Parathyroid adenoma (tissue), 2 donors: ENCODE results near the gene TSEN15.

Experiments
- H2AFZ ChIP-seq: fragments of 300-600 bp; sonication (generic); one replicate; pipeline ENCODE4 v1.7.0; 2017; ENCODE audit warnings: antibody characterized with exemption, mild to moderate bottlenecking
- H3K27ac ChIP-seq: fragments of 300-600 bp; sonication (generic); one replicate; pipeline ENCODE4 v1.7.0; 2017
- H3K27me3 ChIP-seq: fragments of 300-600 bp; sonication (generic); one replicate; pipeline ENCODE4 v1.7.0; 2017; ENCODE audit warnings: low read length; ENCODE audit not compliant: control insufficient read depth, insufficient read depth
- H3K36me3 ChIP-seq: fragments of 300-600 bp; sonication (generic); one replicate; pipeline ENCODE4 v1.7.0; 2017; ENCODE audit warnings: low read length; ENCODE audit not compliant: control insufficient read depth, insufficient read depth
- H3K4me1 ChIP-seq: fragments of 300-600 bp; sonication (generic); one replicate; pipeline ENCODE4 v1.7.0; 2017; ENCODE audit warnings: control low read depth
- H3K4me2 ChIP-seq: fragments of 300-600 bp; sonication (generic); one replicate; pipeline ENCODE4 v1.7.0; 2017; ENCODE audit warnings: low read length
- H3K4me3 ChIP-seq: fragments of 300-600 bp; sonication (generic); one replicate; pipeline ENCODE4 v1.7.0; 2017; ENCODE audit warnings: low read depth, low read length
- H3K79me2 ChIP-seq: fragments of 300-600 bp; sonication (generic); one replicate; pipeline ENCODE4 v1.7.0; 2017; ENCODE audit warnings: control low read depth
- H3K9ac ChIP-seq: fragments of 300-600 bp; sonication (generic); one replicate; pipeline ENCODE4 v1.7.0; 2017; ENCODE audit warnings: mild to moderate bottlenecking
- H3K9me3 ChIP-seq: fragments of 300-600 bp; sonication (generic); one replicate; pipeline ENCODE4 v1.7.0; 2017; ENCODE audit warnings: low read length; ENCODE audit not compliant: control insufficient read depth
- TF ChIP-seq, protein P1 (sequence below): fragments of 300-600 bp; sonication (generic); IDR thresholded peaks from one replicate; pipeline ENCODE4 v1.7.0; 2017; ENCODE audit warnings: antibody characterized with exemption, mild to moderate bottlenecking
- donor health status: primary hyperparathyroidism.

Gene TSEN15

DNA sequence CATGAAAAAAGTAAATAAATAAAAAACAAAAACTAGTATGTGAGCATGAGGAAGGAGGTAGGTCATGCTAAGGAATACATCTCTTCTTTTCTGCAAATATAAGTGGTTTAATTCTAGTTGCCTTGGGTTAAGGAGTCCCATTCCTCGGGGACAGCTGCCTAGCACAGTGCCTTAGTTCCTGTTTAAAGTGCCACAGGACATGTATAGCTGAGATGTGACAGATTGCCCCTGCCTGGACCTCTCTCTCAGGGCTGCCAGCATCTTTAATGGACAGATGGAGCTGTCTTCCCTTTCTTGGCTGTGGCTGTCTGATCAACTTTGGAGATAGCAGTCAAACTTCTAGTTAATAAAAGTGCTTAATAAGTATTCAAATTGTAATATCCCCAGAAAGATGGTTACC lies 50.0 kb downstream of the TSEN15 start:
- no peak overlapping the region for H3K27ac ChIP-seq
- H2AFZ ChIP-seq = no peak overlapping the region
- H3K9me3 ChIP-seq = peaks cover 3% of the 10 kb centered on the region
- H3K9ac ChIP-seq = no peak overlapping the region
- H3K27me3 ChIP-seq = no peaks in the 10 kb centered on the region
- TF ChIP-seq, protein P1, sequence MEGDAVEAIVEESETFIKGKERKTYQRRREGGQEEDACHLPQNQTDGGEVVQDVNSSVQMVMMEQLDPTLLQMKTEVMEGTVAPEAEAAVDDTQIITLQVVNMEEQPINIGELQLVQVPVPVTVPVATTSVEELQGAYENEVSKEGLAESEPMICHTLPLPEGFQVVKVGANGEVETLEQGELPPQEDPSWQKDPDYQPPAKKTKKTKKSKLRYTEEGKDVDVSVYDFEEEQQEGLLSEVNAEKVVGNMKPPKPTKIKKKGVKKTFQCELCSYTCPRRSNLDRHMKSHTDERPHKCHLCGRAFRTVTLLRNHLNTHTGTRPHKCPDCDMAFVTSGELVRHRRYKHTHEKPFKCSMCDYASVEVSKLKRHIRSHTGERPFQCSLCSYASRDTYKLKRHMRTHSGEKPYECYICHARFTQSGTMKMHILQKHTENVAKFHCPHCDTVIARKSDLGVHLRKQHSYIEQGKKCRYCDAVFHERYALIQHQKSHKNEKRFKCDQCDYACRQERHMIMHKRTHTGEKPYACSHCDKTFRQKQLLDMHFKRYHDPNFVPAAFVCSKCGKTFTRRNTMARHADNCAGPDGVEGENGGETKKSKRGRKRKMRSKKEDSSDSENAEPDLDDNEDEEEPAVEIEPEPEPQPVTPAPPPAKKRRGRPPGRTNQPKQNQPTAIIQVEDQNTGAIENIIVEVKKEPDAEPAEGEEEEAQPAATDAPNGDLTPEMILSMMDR = no peak
- H3K36me3 ChIP-seq = no peaks in the 10 kb centered on the region
- no peak overlapping the region for H3K4me2 ChIP-seq
- H3K4me3 ChIP-seq = no peak overlapping the region
- no peaks in the 10 kb centered on the region for H3K79me2 ChIP-seq
- H3K4me1 ChIP-seq = no peaks in the 10 kb centered on the region

DNA sequence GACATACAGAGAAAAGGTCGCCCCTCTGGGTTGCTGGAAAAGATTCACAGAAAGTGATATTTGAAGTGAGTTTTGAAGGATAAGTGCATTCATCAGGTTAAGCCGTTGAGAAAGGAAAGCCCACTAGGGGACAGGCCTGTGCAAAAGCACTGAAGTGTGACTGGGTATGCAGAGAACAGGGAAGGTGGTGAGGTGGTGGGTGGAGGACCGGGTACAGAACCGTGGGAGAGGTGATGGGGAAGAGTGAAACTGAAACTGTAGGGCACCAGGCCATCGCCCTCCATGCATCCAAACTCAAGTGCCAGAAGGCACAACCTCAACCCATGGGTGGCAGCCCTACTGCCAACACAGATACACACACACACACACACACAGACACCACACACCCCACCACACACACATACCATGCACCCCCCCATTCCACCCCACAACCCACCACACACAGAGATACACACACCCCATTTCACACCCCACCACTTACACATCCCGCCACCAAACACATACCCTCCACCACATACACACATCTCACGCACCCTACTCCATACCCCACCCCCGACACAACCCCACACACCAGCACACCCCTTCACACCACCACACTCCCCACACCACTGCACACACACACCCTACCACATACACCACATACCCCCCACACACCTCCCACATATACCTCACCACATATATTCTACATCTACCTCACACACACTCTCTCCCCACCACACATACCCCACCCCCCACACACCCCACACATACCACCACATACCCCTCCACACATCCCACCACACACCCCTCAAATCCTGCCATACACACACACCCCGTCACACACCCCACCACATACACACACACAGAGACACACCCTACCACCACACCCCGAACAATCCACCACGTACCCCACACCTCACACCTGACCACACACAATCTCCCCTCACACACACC lies 59.0 kb downstream of the TSEN15 start:
- Histone ChIP-seq H3K36me3 (no peaks in the 10 kb centered on the region), H3K4me3 (no peak overlapping the region), H3K4me1 (no peaks in the 10 kb centered on the region), H2AFZ (no peak overlapping the region), H3K79me2 (no peaks in the 10 kb centered on the region), H3K9me3 (no peaks in the 10 kb centered on the region), H3K27me3 (no peaks in the 10 kb centered on the region), H3K27ac (no peak overlapping the region), H3K9ac (no peak overlapping the region), H3K4me2 (no peak overlapping the region)
- TF ChIP-seq, protein P1 = no peak

DNA sequence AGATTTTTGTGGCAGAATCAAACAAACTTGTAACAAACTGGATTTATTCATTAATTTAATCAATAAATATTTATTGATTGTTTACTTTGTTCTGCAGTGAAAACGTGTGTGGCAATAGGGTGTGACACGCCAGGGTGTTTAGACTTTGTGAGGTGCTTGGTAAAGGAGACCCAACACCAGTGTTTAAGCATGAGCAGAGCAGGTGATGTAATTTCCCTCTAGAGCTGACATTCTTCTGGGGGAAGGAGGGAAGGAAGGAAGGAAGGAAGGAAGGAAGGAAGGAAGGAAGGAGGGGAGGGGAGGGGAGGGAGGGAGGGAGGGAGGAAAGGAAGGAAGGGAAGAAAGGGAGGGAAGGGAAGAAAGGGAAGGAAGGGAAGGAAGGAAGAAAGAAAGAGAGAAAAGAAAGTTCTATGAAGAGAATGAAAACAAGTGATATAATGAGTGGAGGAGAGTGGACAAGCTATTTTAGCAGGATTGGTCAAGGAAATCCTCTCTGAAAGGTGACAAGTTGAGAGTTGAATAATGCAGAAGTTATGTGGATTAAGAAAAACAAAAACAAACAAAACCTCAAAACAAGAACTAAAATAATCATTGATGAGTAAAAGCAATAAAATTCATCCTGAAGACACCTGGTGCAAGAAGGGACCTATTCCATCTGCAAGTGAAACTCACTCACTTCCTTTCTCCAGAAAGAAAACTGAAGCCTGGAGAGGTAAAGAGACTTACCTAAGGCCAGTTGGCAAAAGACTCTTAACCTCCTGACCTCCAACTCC lies 60.8 kb downstream of the TSEN15 start:
- Histone ChIP-seq H2AFZ (no peak overlapping the region), H3K4me3 (no peak overlapping the region), H3K27me3 (no peaks in the 10 kb centered on the region), H3K4me2 (no peak overlapping the region), H3K36me3 (no peaks in the 10 kb centered on the region), H3K79me2 (no peaks in the 10 kb centered on the region), H3K9me3 (no peaks in the 10 kb centered on the region), H3K27ac (no peak overlapping the region), H3K4me1 (no peaks in the 10 kb centered on the region), H3K9ac (no peak overlapping the region)
- TF ChIP-seq, protein P1 = no peak

DNA sequence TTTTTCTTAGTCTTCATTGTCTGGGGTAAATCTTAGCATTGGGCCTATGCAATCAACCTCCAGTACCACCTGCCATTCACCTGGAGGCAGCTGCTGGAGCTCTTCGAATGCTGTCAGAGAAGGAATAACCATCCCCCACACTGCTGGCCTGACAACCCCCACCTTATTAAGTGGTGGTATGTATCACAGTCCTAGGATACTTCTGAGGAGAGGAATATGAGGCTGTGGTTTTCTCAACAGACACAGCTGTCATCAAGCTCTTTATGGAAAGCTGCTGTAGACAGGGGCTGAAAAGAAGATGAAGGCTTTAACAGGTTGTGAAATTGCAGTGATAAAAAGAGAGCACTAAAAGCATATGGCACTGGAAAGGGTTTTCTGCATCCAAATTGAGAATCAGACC lies 61.7 kb downstream of the TSEN15 start:
- Histone ChIP-seq H3K9ac (no peak overlapping the region), H3K36me3 (no peaks in the 10 kb centered on the region), H3K27me3 (no peaks in the 10 kb centered on the region), H3K27ac (no peak overlapping the region), H3K9me3 (no peaks in the 10 kb centered on the region), H2AFZ (no peak overlapping the region), H3K4me1 (no peaks in the 10 kb centered on the region), H3K79me2 (no peaks in the 10 kb centered on the region), H3K4me2 (no peak overlapping the region), H3K4me3 (no peak overlapping the region)
- TF ChIP-seq, protein P1 = no peak
